GM12865 (cell line): ENCODE results near the gene SYT13.

Experiments used
- DNase-seq: peaks from one replicate; pipeline ENCODE4 v3.0.0; 2010; ENCODE audit warnings: low read depth
- H3K4me3 ChIP-seq: 2 replicates; pipeline ENCODE4 v1.5.1; 2011; ENCODE audit warnings: mild to moderate bottlenecking, low read depth, low read length, control low read depth
- TF ChIP-seq, protein P1 (sequence below): IDR thresholded peaks from 2 replicates; pipeline ENCODE4 v1.5.1; 2011; ENCODE audit warnings: low read length, control low read depth, low read depth, inconsistent platforms; ENCODE audit not compliant: insufficient read depth; ENCODE audit errors: missing control alignments

The SYT13 gene

DNA sequence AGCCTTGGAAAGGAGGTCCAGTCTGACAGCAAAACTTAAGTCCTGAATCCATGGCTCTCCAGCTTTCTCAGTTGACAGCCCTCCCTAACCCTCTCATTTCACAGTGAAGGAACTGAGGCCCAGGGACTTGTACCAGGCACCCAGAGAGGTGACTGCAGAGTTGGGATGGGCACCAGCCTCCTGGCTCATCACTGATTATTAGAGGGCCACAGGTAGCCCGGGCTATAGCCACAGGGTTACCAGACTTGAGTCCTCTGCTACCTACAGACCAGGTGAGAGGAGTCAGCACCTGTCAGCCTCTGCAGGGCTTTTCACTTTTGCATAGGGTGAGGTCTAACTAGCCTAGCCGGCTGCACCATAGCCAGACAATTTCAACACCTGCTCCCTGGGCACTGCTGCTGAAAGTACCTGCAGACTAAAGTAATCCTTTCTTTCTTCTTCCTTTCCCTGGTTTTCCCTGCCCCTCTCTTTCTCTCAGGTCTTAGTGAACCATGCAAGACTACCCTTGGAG lies 37.6 kb downstream of the SYT13 start:
- H3K4me3 ChIP-seq, result no peak overlapping the region
- DNase-seq, result no peak
- TF ChIP-seq, protein P1, sequence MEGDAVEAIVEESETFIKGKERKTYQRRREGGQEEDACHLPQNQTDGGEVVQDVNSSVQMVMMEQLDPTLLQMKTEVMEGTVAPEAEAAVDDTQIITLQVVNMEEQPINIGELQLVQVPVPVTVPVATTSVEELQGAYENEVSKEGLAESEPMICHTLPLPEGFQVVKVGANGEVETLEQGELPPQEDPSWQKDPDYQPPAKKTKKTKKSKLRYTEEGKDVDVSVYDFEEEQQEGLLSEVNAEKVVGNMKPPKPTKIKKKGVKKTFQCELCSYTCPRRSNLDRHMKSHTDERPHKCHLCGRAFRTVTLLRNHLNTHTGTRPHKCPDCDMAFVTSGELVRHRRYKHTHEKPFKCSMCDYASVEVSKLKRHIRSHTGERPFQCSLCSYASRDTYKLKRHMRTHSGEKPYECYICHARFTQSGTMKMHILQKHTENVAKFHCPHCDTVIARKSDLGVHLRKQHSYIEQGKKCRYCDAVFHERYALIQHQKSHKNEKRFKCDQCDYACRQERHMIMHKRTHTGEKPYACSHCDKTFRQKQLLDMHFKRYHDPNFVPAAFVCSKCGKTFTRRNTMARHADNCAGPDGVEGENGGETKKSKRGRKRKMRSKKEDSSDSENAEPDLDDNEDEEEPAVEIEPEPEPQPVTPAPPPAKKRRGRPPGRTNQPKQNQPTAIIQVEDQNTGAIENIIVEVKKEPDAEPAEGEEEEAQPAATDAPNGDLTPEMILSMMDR, result no peak

DNA sequence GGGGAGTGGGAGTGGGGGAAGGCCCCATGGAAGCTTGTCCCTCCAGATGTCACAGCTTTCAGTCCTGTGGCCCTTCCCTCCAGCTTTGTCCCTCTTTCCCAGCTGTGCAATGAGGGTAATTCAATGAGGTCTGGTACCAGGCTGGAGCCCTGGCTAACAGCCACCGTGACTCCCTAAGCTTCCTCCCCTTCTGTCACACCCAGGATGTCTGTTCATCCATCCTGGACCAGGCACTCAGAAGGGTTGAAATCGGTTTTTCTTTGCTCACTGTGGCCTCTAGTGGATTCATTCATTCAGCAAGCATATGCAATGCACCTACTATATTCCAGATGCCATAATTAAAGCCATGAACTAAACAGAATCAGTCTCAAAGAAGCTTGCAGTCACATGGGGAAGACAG lies 38.7 kb downstream of the SYT13 start:
- no peak for DNase-seq
- TF ChIP-seq, protein P1, result no peak

DNA sequence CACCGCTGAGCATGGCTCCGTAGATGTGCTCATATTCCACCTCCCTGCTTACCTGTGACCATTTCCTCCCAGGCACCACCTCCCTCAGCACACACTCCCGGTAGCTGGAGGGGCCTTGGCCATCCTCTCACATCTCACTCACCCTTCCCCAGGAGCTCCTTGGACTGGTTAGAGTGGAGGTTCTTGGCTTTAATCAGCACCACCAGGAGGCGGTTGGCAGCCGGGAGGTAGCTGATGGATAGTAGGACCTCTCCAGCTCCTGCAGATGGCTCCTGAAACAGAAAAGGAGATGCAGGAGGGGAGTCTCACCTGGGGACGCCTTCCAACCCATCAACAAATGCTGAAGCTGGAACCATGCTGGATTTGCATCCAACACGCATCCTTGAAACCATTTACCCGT lies 39.9 kb downstream of the SYT13 start:
- H3K4me3 ChIP-seq, result no peak overlapping the region
- TF ChIP-seq, protein P1, result no peak
- no peak for DNase-seq

More for the DNA sequence above, 38.7 kb downstream of the SYT13 start:
- H3K4me3 ChIP-seq, result no peak overlapping the region

DNA sequence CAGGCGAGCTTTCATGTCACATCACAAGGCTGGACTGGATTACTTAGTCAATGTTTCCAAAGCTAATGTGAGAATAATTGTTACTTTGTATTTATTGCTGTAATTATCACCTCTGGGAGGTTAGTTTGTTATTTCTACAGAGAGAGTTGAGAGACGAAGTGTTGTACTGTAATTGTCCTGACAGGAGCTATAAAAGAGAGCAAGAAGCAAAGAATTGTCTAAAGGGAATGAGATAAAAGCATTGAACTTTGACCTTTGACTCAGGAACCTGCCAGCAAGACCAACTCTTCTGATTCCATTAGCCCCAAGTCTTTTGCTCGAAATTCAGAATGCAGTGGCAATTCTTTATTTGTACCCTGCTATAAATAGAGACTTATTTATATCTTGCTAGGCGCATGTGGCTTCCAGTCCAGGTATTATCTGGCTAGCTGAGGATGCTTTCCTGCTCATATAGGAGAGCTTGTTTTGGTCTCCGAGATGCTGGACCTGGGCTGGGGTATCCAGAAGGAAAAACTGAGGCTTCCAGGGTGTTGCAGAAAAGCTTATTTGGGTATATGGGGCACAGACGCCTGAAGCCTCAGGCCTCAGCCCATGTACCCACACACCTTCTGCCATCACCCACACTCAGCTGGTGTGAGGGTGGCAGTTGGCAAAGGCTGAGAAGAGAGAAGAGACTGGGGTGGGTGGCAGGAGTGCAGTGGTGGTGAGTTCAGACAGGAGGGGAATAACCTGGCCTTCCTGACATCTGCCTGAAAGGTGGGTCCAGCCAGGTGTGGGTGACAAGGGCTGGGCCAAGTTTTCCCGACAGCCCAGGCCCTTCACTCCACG lies 40.7 kb downstream of the SYT13 start:
- TF ChIP-seq, protein P1, result no peak
- H3K4me3 ChIP-seq, result no peak overlapping the region
- DNase-seq, result no peak

DNA sequence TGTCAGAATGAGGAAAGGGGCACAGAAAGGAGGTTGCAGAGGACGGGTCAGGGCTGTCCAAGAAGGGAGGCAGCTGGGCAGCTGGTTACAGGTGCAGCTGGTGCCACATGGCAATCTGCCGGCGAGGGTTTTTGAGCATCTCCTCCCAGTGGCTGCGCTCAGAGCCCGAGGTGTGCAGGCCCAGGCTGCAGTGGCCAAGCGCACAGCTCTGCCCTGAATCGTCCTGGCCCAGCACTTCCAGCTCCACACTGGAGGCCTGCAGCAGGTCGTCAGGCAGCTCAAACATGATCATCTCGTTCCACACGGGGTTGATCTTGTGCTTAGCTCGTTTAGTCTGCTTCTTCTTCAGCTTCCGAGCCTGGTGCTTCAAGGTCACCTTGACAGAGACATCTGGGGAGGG lies 42.2 kb downstream of the SYT13 start:
- H3K4me3 ChIP-seq, result no peak overlapping the region
- TF ChIP-seq, protein P1, result no peak
- no peak for DNase-seq

DNA sequence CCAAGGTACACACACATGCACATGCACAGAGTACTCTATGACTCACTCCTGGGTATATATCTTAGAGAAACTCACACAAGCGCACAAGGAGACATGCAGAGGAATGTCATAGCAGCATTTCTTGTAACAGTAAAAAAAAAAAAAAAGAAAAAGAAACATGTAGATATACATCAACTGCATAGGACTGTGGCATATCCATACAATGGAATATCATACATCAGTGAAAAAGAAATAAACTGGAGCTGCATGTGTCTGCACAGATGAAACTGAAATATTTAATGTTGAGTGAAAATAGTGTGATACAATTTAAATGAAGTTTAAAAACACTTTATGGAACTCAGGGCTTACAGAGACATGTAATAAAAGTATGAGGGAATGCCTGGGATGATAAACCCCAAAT lies 46.4 kb downstream of the SYT13 start:
- H3K4me3 ChIP-seq, result no peak overlapping the region
- DNase-seq, result no peak
- TF ChIP-seq, protein P1, result no peak
